GM18517 (cell line): ENCODE results near the gene PRSS57.
"Not testable (repeated sequence)": the region's sequence is repeated elsewhere in the genome, so short reads cannot be mapped to it uniquely, and the experiment has no call there.

Source experiments
- ATAC-seq: cut with Tn5 transposase; IDR thresholded peaks from one replicate; pipeline ENCODE4 v1.9.1; 2021; ENCODE audit warnings: mild to moderate bottlenecking, moderate library complexity; ENCODE audit not compliant: unreplicated experiment

PRSS57 gene

DNA sequence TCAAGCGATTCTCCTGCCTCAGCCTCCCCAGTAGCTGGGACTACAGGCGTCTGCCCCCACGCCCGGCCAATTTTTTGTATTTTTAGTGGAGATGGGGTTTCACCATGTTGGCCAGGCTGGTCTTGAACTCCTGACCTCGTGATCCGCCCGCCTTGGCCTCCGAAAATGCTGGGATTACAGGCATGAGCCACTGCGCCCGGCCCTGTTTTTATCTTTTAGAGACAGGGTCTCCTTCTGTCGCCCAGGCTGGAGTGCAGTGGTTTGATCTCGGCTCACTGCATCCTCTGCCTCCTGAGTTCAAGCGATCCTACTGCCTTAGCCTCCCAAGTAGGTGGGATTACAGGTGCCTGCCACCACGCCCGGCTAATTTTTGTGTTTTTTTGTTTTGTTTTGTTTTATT is 3.3 kb upstream of the PRSS57 start:
- ATAC-seq: not testable (repeated sequence)

DNA sequence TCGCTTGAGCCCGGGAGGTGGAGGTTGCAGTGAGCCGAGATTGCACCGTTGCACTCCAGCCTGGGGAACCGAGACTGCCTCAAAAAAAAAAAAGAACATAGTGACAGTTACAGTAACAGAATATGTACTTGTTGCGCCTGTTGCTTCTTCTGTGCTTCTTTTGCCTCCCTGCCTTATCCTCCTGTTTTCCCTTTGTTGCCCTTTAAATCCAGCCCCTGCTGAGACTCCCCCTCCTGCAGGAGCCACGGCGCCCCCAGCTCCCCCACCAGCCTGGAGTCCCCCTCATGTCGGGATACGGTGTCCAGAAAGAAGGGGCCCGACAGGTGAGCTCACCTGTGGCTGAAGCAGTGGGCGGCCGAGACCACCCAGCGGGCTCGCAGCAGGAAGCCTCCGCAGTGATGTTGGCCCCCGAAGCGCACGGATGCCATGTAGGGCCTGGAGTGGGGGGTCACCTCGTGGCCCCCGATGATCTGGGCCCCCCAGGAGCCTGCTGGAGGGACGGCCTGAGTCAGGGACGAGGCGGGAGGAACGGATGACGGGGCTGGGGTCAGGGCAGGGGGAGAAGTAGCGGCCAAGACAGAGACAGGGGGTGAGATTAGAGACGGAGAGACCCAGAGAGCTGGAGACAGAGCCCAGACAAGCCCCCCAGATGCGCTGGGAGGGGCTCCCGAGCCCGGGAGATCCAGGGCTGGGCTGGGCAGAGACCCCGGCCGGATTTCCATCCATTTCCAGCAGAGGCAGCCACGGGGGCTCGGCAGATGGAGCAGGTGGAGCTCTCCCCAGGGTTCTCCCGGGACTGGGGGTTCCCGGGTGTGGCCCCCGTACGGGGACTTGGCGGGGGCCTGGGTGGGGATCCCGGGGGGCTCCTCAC is 536 bp downstream of the PRSS57 start:
- no peak for ATAC-seq

DNA sequence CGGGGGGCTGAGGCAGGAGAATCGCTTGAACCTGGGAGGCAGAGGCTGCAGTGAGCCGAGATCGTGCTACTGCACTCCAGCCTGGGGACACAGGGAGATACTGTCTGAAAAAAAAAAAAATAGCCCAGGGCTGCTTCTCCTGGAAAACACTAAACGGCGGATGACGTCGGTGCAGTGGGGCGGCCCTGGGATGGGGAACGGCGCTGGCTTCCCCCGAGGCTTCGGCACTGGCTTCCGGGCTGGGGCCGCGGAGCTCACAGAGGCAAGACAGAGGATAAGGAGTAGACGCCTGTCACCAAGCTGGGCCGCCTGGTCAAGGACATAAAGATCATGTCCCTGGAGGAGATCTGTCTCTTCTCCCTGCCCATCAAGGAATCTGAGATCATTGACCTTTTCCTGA is 5.0 kb downstream of the PRSS57 start:
- no peak for ATAC-seq

DNA sequence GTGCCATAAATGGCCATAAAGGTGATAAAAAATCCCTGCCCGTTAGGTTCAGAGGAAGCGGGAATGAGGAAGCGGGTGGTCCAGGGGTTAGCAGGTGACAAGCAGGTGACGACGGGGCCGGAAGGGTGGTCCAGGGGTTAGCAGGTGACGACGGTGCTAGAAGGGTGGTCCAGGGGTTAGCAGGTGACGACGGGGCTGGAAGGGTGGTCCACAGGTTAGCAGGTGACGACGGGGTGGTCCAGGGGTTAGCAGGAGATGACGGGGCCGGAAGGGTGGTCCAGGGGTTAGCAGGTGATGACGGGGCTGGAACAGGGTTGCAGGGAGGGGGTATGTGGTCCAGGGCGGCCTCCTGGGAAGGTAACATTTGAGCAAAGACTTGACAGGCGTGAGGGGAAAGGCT is 6.3 kb downstream of the PRSS57 start:
- ATAC-seq: no peak

DNA sequence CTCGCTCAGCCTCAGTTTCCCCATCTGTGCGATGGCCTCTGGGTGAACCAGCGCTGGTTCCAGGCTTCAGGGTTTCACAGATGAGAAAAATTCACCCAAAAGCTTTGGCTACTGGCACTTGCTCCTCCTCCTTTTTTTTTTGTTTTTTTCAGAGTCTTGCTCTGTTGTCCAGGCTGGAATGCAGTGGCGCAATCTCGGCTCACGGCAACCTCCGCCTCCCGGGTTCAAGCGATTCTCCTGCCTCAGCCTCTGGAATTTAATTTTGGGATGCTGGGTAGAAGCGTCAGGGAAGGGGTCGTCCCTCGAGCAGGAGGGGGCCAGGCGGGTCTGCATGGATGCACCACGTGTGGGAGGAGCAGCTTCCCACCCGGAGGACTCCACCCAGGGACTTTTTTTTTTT is 7.0 kb downstream of the PRSS57 start:
- no peak for ATAC-seq

DNA sequence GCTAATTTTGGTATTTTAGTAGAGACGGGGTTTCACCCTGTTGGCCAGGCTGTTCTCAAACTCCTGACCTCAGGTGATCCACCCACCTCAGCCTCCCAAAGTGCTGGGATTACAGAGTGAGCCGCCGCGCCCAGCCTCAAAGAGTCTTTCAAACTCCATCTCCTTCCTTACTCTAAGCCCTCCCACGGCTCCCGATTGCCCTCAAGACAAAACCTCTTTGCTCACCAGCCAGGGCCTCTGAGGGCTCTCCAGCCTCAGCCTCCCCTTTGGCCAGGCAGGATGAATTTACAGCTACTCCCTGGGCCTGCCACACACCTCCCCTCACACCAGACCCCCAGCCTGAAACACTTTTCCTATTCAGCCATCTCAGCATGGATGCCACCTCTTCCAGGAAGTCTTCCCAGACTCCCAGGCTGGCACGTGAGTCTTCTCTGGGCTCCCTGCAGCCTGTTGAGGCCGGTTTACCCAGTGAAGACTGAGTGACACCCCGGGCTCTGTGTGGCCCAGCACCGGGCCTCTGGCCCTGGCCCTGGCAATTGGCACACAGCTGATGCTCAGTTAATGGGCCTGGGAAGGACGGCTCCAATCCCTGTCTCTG is 7.6 kb downstream of the PRSS57 start:
- no peak for ATAC-seq

DNA sequence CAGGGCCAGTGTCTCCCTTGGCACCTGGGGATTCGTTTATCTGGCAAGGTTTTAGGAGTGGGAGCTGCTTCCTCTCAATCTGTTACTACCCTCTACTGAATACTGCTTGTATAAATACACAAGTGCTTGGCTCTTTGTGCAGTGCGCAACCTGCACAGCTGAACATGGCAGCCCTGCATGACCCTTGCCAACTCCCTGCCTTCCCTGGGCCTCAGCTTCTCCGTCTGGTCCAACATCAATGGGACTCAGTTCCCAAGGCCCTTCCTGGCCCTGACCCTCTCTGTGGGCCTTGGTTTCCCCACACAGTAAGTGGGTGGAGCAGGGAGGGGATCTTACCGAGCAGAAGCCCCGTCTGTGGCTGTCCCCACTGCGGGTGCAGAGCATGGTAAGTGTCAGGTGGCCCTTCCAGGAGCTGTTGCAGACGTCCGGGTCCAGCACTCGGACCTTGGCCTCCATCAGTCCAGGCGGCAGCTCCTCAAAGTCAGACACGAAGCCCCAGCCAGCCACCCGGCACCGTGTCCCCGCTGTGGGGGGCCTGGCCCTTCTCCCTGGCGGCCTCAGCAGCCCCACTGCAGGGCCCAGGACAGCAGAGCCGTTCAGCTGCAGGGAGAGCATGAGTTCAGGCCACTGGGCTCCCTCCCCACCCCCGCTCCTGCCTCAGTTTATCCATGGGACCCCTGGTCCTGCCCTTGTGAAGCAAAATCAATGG is 8.5 kb downstream of the PRSS57 start:
- no peak for ATAC-seq

DNA sequence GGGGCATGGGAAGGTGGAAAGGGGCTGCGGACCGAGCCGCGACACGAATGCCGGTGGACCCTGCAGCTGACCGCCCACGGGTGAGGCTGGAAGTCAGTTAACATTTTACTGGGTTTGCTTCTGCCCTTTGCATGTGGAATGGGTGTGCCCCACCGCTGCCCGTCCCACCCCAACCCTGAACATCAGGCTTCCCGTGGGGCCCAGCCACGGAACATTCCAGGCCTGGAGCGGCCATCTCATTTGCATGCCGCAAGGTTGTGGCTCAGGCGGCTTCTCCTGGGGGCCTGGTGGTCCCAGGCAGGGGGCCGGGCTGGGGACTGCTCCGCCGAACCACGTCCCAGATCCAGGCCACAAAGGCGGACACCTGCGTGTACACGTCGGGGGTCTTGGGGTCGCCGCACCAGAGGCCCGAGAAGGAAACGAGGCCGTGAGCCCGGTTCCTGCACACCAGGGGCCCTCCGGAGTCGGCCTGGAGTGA is 9.8 kb downstream of the PRSS57 start:
- no peak for ATAC-seq

DNA sequence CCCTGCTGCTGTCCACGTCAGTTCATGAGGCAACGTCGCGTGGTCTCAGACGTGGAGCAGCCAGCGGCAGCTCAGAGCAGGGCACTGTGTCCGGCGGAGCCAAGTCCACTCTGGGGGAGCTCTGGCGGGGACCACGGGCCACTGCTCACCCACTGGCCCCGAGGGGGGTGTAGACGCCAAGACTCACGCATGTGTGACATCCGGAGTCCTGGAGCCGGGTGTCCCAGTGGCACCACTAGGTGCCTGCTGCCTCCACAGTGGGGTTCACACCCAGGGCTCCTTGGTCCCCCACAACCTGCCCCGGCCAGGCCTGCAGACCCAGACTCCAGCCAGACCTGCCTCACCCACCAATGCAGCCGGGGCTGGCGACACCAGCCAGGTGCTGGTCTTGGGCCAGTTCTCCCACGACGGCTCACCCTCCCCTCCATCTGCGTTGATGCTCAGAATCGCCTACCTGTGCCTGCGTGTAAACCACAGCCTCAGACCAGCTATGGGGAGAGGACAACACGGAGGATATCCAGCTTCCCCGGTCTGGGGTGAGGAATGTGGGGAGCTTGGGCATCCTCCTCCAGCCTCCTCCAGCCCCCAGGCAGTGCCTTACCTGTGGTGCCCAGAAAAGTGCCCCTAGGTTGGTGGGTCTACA is 12.5 kb downstream of the PRSS57 start:
- ATAC-seq: no peak

DNA sequence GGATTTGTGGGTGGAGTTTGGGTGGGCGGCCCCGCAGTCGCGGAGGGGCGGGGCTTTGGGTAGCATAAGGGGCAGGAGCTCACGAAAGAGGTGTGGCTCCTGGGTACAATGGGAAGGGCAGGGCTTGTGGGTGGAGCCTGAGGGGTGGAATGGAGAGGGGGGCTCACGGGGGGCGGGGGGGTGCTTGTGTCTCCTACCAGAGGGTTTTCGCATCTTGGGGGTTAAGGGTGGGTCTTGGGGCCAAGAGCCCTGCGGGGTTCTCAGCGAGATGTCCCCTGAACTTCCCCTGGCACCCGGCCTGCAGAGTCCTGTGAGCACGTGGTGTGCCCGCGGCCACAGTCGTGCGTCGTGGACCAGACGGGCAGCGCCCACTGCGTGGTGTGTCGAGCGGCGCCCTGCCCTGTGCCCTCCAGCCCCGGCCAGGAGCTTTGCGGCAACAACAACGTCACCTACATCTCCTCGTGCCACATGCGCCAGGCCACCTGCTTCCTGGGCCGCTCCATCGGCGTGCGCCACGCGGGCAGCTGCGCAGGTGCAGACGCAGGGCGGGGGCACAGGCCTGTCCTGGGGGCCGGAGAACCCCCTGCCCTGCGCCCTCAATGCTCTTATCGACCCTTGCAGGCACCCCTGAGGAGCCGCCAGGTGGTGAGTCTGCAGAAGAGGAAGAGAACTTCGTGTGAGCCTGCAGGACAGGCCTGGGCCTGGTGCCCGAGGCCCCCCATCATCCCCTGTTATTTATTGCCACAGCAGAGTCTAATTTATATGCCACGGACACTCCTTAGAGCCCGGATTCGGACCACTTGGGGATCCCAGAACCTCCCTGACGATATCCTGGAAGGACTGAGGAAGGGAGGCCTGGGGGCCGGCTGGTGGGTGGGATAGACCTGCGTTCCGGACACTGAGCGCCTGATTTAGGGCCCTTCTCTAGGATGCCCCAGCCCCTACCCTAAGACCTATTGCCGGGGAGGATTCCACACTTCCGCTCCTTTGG is 13.9 kb downstream of the PRSS57 start:
- no peak for ATAC-seq

DNA sequence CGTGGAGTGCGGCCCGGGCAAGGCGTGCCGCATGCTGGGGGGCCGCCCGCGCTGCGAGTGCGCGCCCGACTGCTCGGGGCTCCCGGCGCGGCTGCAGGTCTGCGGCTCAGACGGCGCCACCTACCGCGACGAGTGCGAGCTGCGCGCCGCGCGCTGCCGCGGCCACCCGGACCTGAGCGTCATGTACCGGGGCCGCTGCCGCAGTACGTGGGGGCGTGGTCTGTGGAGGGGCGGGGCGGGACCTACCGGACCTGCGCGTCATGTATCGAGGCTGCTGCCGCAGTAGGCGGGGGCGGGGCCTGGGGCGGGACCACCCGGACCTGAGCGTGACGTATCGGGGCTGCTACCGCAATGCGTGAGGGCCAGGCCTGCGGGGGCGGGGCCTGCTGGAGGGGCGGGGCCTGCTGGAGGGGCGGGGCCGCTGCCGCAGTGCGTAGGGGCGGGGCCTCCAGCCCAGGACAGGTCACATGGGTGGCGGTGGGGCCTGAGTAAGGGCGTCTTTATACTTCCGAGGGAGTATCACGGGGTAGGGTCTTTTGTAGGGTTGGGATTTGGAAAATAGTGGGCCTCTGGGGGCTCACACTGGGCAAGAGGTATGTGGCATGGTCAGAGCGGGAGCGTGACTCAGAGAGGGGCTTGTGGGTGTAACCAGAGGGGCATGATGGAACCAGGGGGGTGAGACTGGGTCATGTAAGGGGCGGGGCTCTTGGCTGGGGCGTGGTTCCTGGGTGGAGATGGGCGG is 14.8 kb downstream of the PRSS57 start:
- ATAC-seq: peak; percentile 75

DNA sequence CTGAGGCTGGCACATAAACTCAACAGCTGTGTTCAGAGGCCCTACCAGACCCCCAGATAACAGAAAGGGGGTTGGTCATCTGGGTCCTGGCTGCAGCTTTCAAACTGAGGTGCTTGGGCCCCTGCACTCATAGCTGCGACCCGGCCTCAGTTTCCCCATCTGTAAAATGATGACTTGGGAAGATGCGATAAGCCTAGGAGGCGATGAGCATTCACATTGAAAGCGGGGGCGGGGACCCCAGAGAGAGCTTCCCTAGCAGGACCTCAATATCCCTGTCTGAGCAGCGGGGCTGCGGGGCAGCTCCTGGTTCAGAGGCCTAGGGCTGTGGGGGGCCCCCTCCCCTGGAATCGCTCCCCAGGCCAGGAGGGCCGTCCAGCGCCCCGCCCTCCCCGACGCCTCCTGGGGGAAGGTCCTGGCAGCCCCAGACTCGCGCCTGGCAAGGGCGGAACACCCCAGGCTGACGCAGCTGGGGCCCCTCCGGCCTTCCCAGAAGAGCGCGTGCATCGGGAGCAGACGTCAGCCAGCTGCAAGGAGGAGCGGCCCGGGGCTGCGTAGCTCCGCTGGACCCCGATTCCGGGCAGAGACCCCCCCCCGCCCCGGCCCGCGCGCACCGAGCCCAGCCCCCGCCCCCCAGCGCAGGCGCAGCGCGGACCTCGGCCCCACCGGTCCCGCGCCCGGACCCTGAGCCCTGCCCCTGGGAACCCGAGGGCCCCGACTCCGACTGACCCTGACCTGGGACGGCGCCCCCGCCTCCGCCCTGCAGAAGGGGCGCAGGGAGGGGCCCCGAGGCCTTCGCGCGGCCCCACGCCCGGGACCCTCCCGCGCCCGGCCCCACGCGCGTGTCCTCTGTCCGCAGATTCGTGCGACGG is 15.6 kb downstream of the PRSS57 start:
- peak; percentile 30 for ATAC-seq

DNA sequence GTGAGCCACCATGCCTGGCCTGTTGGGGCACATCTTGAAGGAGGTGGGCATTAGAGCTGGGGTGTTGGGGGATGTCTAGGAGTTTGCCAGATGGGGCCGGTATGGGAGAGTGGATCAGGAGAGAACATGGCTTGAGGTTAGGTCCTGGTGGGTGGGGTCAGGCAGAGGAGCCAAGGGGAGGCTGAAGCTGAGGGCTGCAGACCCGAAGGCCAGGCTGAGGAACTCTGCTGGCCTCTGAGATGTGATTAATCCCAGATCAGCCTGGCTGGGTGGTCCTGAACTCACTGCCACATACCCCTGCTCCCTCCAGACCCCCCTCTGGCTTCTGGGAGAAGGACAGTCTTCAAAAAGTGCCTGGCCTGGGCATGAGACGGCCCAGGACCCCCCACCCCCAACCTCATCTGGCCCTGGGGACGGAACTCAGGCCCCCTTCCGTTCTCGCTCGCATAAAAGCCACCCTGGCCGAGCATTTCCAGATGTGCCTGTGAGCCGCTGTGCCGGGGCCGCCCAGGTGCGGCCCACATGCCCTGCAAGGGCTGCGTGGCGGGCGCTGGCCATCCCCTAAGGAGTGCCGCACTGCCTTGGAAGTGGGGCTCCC is 16.4 kb downstream of the PRSS57 start:
- no peak for ATAC-seq

DNA sequence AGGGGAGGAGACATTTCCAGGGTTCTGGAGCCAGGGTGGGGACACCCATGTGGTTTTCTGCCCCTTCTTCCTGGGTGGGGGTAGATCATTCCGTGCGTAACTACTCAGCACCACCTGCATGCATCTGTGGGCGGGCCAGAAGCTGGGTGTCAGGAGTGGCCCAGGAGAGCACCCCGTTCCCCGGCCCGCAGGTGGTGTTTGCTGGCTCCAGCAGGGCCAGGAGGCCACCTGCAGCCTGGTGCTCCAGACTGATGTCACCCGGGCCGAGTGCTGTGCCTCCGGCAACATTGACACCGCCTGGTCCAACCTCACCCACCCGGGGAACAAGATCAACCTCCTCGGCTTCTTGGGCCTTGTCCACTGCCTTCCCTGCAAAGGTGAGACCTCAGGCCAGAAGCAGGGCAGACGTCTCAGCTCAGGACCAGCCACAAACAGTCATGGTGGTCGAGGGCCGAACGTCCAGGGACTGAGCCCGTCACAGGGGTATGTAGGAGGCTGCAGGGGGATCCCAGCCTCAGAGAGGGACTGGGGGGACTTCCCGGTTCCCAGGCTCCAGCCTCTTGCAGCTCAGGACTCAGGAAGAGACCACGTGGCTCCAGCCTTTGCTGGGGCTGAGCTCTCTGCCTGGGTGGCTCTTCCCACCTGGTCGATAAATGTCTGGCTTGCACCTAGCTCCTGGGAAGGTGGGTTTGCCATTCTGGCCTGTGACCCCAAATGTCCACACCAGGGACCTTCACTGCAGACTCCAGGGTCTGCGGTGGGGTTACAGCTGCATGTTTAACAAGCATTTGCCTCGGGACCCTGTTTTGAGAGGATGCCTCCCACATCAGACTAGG is 17.4 kb downstream of the PRSS57 start:
- no peak for ATAC-seq

DNA sequence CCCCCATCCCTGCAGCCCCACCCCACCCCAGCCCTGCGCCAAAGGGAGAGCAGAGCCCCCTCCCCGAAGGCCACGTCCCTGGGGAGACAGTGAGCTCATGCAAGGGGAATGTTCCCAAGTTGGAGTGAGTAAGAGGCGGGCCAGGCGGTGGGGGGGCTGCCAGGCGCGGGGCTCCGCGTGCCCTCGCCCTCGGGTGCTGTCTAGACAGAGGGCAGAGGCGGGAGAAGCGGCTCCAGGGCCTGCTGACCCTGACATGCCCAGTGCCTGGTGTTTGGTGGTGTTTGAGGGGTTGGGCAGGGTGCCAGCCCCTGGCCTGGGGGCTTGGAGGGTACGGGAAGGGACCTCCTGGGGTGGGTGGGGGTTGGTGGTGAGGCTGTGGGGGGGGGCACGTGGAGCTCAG is 18.1 kb downstream of the PRSS57 start:
- ATAC-seq: no peak

DNA sequence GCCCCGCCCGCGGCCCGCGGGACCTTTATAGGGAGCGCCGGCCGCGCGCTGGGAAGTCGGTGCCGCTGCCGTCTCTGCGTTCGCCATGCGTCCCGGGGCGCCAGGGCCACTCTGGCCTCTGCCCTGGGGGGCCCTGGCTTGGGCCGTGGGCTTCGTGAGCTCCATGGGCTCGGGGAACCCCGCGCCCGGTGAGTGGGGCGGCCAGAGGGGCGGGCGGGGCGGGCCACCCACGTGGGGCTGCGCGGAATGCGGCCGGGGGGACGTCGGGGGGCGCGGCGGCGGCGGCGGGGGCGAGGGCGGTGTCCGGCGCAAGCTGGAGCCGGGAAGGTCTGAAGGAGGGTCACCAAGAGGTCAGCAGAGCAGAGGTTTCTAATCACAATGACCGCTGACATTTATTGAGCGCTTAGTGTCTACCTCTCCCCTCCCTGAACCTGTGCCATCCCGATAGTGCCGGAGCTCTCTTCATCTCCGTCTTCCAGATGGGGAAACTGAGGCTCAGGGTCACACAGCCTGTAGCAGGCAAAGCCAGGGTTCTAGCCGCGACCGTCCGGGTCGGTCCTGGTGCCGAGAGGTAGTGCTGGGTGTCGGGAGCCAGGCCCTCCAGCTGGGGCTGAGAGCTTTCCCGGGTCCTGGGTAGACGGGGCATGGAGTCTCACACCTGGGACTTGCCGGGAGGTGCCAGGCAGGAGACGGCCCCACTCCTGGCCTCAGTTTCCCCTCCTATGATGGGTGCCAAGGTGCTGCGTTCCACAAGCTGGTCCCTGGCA is 18.7 kb downstream of the PRSS57 start, which contains the start of gene FSTL3:
Gene FSTL3 (plus strand): TSS at position 54 of the 767 bp plus-strand sequence. CDS start 32 bp downstream, at position 86.
- no peak for ATAC-seq
